HL-60/S4 treated with retinoic acid at 250 ng/mL for 4 days and 3 days (cell line): ENCODE data around the gene LRSAM1.

Experiments
- in situ Hi-C: fragments of 300-500 bp; cut with MboI; formaldehyde crosslinking; loops from 2 replicates; pipeline ENCODE4 v1.7.0; 2022; ENCODE audit warnings: low sequenced_read_pairs

Gene LRSAM1

DNA sequence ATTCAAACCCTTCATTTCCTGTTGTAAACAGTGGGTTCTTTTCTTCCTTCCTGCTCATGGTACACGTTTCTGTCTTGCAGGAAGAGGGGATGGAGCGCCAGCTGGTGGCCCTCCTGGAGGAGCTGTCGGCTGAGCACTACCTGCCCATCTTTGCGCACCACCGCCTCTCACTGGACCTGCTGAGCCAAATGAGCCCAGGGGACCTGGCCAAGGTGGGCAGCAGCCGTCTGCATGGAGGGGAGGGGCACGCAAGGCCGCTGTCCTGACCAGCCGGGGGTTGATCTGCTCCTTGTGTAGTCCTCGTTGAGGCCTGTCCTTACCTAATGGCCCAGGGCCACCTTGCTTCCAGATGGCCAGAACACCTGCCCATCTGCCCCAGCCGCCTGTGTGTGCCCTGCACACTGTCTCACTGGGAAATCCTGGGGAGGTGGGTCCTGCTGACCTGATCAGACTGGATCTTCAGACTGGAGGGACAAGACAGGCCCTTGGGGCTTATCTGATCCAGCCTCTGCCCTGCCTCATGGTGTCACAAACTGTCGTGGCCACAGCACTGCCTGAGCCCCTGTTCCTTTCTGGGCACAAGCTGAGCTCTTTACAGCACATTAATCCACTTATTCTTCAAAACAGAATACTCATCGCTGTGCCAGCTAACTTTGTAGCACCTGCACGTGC lies 44.7 kb downstream of the LRSAM1 start:
- in situ Hi-C loops: no loop called here

DNA sequence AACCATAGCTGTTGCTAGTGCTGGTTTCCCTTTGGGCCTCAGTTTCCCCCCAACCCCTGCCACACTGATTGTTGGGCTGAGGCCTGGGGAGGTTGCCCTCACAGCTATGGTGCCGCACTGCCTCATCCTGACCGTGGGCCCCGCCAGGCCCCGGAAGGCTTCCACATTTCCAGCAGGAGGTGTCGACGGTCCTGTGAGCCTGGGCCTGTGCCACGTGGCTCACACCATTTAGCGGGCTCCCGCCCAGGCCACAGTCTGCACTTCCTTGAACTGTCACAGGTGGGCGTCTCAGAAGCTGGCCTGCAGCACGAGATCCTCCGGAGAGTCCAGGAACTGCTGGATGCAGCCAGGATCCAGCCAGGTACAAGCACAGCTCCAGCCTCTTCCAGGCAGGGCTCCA lies 45.7 kb downstream of the LRSAM1 start:
- in situ Hi-C loops: no loop called here

DNA sequence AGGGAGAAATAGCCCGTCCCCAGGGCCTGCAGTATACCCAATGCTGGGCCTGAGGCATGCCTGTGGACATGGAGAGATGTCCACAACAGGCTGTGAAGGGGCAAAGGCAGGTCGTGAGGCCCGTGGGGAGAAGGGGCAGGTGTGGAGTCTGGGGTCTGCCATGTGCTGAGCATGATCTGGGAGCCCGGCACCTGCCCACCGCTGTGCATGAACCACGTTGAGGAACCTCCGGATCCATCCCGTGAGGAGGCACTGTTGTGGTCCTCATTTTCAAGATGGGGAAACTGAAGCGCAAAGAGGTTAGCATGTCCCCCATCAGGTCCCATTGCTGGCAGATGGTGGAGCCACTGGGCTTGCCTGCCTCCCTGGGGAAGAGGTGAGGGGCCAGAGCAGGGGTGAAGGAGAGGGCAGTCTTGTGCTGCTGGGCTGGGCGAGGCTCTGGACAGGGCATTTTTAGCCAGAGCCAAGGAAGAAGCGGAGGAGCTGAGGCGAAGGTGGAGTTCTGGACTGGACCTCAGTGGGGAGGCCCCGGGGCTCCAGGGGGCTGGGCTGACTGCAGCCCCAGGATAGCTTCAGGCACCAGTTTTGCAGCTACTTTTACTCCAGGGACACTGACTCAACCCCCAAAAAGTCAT lies 46.5 kb downstream of the LRSAM1 start:
- in situ Hi-C loops: no loop called here

DNA sequence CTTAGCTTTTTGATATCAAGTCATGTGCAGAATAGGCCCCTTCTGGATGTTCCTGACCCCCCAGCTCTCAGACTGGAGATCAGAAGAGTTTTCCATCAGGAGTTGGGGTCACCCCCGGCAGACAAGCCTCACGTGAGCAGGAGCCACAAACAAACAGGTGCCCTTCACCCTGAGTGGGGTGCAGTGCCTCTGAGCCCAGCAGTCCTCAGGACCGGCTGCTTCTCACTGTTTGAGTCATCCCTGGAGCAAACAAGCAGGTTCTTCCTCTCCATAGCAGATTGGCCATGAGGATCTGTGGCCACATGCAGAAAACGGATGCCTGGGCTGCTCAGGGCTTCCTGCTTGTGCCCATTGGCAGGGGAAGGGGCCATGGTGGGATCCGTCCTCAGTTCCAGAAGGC lies 47.0 kb downstream of the LRSAM1 start:
- in situ Hi-C loops: no loop called here

DNA sequence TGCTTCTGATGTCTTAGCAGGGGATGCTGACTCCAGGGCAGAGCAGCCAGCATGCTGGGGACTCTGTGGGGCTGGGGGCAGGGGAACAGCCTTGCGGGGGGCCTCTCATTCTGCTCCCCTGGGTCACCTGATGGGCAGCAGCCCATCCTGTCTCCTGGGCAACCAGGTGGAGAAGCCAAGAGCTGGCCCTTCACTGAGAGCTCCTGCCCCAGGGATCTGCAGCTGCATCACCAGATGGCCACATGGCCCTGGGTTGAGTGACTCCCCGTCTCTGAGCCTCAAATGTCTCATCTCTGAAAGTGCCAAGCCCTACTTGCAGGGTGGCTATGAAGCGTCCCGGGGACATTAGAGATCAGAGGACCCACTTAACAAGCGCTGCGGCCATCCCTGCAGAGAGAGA lies 49.1 kb downstream of the LRSAM1 start:
- in situ Hi-C loops: loop anchor here (10.0 to 25.0 kb wide), 2 partner anchors 234 to 412 kb away; partner anchors contain the start of genes ST6GALNAC4 and TOR2A

DNA sequence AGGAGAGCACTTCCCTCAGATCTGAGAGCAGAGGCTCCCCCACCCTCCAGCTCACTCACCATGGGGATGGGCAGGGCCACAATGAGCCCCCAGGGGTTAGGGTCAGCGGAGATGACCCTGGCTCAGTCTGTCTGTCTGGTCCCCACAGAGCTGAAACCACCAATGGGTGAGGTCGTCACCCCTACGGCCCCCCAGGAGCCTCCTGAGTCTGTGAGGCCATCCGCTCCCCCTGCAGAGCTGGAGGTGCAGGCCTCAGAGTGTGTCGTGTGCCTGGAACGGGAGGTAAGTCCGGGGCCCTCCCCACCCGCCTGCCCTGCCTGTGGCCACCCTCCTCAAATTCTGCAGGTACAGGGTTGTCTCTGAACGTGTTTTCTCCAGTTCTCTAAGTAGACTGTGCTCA lies 49.6 kb downstream of the LRSAM1 start:
- in situ Hi-C loops: loop anchor here (10.0 to 25.0 kb wide), 2 partner anchors 234 to 411 kb away; partner anchors contain the start of genes ST6GALNAC4 and TOR2A

DNA sequence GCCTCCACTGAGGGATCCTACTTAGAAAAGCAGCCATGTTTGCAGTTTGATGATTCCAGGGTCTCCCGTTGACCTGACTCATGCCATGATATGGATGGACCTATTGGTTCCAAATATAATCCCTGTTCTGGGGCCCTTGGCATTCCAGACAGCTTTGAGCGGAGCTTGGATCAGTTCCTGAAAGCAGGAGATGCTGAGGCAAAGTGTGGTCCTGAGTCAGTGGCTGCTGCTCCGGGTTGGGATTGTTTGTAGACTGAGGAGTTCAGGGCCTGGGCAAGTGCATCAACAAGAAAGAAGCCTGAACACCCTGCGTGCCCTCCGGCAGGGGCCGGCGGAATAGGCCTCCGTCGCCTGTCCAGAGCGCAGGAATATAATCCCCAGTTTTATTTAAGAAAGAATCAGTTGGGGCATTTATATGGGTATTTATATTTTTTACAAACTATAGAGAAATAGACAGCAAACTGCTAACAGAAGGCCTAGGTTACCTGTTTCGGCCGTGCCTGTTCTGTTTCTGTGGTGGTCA lies 50.6 kb downstream of the LRSAM1 start:
- in situ Hi-C loops: loop anchor here (10.0 to 25.0 kb wide), 2 partner anchors 233 to 410 kb away; partner anchors contain the start of genes ST6GALNAC4 and TOR2A

DNA sequence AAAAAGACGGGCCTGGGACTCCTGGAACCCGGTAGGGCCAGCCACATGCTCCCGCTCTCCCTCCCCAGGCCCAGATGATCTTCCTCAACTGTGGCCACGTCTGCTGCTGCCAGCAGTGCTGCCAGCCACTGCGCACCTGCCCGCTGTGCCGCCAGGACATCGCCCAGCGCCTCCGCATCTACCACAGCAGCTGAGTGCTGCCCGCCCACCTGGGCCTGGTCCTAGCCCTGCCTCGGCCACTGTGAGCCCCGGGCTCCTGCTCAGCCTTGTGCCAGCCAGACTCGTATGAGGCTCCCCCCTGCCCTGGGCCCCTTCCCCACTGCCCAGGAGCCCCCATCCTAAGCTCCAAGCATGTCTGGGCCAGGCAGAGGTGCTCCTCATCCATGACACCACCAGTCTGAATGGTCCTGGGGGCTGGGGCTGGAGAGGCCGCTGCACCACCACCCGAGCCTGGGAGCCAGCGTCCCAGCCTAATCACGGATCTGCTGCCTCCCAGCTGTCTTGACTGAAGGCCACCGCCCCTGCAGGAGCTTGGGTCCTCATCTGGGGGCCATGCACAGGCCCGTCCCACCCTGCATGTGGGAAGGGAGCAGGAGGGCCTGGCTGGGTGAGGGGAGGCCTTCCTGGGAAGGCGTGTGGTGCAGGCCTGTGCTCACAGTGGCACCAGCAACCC lies 51.5 kb downstream of the LRSAM1 start:
- in situ Hi-C loops: loop anchor here (10.0 to 25.0 kb wide), 2 partner anchors 232 to 409 kb away; partner anchors contain the start of genes ST6GALNAC4 and TOR2A

DNA sequence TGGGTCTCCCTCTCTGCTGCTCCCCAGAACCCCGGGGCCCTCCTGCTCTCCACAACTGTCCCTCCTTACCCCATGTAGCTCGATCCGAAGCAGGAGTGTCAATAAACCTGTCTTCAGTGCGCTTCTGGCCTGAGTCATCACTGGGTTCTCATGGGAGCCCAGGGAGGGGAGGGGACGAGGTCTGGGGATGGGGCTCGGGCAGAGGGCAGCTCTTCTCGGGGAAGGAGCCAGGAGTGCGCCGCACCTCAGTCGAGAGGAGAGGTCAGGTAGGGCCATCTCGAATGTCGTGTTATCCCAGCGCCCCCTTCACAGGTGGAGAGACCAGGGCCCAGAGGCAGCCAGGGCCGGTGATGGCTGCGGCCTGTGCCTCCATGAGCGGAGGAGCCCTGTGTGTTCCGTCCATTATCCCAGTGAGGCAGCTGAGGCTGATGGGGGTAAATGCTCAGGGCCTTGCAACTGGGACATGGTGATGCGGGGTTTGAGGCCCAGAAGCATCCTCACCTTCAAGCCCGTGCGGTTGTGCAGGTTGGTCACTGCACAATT lies 52.1 kb downstream of the LRSAM1 start:
- in situ Hi-C loops: loop anchor here (10.0 to 25.0 kb wide), 2 partner anchors 231 to 409 kb away; partner anchors contain the start of genes ST6GALNAC4 and TOR2A

DNA sequence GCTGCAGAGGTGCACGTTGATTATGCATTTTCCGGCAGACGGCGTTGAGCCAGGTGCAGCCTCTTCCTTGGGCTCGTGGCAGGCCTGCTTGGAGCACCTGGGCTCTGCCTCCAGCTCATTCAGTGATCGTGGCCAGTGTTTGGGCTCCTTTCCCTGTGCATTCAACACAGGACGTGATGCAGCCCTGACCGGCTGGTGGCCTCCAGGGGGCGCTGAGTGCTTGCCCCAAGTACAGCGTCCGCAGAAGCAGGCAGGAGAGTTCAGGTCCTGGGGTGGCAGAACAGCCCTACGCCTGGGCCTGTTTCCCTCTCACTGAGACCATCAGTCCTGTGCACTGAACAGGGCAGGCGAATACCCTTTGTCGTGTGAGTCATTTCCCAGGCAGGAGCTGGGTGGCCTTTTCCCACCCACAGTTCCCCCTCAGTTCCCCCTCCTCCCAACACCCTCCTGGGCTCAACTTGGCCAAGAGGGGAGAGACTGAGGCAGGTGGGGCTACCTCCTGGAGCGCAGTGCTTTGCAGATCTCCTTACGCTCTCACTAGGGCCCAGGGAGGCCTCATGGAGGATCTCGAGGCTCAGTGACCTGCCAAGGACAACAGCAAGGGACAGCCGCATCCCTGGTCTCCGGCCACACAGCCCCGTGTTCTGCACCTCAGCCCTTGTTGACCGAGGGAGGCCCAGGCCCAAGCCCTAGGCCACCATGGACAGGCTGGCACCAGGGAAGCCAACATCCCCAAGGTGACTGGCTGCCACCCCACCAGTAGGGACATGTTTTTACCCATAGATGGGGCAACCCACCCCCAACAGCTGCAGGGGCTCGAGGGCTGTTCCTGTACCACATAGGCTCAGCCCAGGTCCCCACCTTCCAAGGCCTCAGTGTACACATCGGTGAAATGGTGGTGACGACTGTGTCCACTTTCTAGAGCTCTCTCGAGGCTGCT lies 52.9 kb downstream of the LRSAM1 start:
- in situ Hi-C loops: loop anchor here (10.0 to 25.0 kb wide), 2 partner anchors 231 to 408 kb away; partner anchors contain the start of genes ST6GALNAC4 and TOR2A

DNA sequence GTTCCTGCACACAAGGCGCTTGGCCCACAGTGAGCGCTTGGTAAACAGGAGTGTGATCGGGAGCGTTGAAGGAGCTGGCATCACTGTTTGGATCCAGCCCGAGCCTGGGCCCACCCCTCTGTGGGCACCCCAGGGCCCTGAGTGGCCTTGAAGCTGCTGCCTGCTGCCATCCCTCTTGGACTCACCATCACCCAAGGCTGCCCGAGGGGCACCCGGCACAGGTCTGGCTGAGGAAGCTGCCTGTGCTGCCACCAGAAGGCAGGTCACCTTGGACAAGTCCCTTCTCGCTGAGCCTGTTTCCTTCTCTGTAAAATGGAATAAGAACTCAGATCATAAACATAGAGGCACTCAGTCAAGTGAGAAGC lies 53.6 kb downstream of the LRSAM1 start:
- in situ Hi-C loops: loop anchor here (10.0 to 25.0 kb wide), 2 partner anchors 230 to 407 kb away; partner anchors contain the start of genes ST6GALNAC4 and TOR2A

DNA sequence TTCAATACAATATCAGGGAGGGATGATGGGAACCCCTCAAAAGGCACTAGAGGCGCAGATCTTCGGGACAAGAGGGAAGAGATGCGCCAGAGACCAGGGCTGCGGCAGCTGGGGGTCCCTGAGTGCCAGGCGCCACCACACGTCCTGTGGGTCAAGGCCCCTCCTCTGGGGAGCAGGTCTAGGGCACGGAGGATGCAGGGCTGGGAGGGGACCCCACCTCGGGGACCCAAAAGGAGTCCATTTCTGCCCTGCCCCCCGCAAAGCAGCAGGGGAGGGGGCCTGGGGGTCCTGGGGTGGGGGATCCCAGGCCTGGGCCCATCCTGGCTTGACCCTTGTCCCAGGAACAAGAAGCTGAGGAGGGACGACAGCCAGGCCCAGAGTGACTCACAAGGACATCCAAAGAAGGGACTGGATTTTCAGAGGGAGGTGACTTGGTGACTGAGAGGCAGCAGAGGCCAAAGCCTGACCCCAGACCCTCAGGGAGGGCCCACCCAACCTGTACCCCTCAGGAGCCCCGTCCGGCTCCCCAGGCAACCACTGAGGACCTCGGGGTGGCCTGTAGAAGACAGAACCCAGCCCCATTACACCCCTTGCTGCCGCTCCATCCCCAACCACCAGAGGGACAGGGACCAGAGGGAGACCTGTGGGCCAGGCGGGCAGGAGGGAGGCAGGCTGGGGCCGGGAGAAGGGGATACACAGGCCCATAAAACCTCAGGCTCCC lies 54.2 kb downstream of the LRSAM1 start:
- in situ Hi-C loops: loop anchor here (10.0 to 25.0 kb wide), 2 partner anchors 229 to 407 kb away; partner anchors contain the start of genes ST6GALNAC4 and TOR2A

DNA sequence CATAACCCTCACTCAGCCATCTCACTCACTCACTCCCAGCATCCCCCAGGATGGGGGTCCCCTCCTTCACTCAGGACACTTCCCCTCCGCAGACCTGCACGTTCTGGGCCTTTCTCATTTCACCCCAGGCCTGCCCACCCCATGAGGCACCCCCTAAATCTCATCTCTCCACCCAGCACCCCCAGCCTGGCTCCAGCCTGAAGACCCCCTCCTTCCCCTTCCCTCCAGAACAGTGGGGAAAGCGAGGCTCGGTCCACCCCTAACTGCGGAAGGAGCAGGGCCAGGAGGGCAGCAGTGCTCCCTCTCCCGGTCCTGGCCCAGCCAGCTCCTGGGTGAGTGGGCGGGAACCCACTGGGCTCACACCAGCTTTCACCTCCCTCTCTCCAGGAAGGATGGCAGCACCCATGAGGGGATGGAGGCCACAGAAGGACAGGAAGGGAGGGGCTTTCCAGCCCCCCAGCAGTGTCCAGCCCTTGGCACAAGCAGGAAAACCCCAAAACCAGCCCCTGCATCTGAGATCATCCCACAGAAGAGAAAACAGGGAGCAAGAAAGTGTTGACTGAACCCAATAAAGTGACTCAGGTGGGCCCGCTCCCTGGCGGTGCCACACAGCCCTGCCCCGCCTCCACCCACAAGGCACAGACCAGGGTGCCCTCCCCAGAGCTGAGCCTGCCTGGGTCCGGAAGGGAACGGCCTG lies 55.0 kb downstream of the LRSAM1 start:
- in situ Hi-C loops: loop anchor here (10.0 to 25.0 kb wide), 2 partner anchors 229 to 406 kb away; partner anchors contain the start of genes ST6GALNAC4 and TOR2A

DNA sequence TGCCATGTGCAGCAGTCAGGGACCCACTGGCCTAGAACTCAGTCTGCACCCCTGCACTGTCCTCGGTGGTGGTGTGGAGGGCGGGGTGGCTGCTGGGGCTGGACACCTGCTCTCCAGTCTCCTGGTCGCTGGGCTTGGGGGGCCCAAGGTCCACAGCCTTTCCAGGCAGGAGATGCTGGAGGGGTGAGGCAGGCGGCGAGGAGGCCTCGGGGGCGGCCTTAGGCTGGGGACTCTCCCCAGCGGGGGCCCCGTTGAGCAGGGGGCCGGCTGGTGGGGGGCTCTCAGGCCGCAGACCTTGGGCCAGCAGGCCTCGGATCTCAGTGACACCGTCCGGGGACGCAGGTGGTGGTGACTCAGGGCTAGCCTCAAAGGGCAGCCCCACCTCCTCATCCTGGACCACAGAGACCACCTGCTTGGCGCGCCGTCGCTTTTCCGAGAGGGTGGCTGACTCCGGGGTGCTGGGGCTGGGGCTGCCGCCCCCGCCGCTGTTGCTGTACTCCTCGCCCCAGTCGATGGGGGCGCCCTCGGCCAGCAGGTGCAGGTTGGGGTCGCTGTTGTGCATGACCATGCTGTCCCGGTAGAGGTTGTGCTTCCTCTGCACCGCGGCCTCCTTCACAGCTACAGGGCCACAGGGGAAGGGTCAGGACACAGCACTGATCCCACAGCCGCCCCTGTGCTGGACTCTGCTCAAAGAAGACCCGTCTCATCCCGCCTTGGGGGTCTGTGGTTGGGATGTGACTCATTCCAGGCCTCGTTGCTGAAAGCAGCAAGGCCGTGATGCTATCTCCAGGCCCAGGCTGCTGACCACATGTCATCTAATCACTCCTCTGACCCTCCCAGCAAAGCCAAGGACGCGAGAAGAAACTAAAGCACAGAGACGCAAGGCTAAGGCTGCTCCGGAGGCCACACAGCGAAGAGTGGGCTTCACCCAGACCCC lies 55.8 kb downstream of the LRSAM1 start:
- in situ Hi-C loops: loop anchor here (10.0 to 25.0 kb wide), 2 partner anchors 228 to 405 kb away; partner anchors contain the start of genes ST6GALNAC4 and TOR2A

DNA sequence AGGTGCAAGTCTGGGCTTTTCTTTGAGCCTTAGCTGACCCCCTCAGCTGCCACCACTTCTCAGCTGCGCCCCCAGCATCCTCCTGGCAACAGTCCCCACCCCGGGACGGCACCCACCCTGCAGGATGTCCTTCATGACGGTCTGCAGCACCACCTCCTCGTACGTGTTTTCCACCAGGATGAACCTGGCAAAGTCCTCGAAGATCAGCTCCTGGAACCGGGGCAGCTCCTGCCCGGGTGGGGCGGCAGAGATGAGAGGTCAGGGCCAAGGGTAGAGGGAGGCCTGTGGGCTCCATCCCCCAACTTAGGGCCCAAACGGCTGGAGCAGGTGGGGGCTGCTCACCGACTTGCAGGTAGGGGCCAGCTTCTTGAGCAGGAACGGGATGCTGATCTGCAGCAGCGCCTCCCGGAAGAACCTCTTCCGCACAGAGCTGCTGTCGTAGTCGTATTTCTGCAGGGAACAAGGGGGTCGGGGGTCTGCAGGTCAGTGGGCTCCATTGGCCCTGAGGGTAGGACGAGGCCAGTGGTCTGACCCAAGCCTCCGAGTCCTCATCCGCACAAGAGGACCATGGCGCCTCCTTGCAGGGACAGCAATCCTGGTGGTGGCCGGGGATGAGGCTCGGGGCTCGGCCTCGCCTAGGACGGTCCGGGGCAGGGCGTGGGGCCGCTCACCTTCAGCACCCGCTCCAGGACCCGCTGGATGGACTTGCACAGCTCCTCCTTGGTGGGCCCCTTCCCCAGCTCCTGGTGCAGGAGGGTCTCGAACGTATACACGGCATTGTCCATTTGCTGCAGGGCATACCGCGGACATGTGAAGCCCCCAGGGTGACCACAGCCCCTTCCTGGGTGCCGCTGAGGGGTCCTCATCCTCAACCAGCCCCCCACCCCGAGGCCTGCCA lies 56.7 kb downstream of the LRSAM1 start:
- in situ Hi-C loops: loop anchor here (10.0 to 25.0 kb wide), 2 partner anchors 227 to 404 kb away; partner anchors contain the start of genes ST6GALNAC4 and TOR2A

DNA sequence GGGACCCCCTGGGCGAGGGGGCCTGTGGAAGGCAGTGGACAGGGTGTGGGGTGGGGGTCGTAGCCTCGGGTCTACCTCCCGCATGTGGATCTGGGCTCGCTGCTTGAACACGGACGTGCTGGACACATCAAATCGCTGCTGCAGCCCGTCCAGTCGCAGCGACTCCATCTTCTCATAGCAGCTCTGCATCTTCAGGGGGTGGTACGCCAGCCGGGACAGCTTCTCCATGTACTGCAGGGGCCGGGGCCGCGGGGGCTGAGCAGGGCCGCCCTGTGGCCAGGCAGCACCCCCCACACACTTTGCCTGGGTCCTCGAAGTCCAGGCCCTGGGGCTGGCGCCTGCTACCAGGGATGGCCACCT lies 57.6 kb downstream of the LRSAM1 start:
- in situ Hi-C loops: loop anchor here (10.0 to 25.0 kb wide), 2 partner anchors 226 to 403 kb away; partner anchors contain the start of genes ST6GALNAC4 and TOR2A
